ENCODE results near the gene CYP3A7. TPM values are rescaled to one million over a fixed set of nuclear protein-coding genes. Genes with fewer than 3 reads are reported as not detected.
"Not testable (repeated sequence)": the region's sequence is repeated elsewhere in the genome, so short reads cannot be mapped to it uniquely, and the experiment has no call there.

CYP3A7 gene
- total RNA-seq, 1 experiment from 2014 or later = not detected

- intact Hi-C loops (cut with micrococcal nuclease) = no loop called here
- Mint-ChIP-seq H3K4me1 (ENCODE audit: insufficient read depth, unreplicated experiment) (peaks cover 12% of the 10 kb centered on the region), H3K27me3 (ENCODE audit: insufficient read depth, unreplicated experiment) (no peaks in the 10 kb centered on the region), H3K9me3 (ENCODE audit: unreplicated experiment) (no peaks in the 10 kb centered on the region), H3K36me3 (ENCODE audit: insufficient read depth, unreplicated experiment) (no peaks in the 10 kb centered on the region), H3K4me3 (ENCODE audit: unreplicated experiment) (no peak overlapping the region), H3K27ac (ENCODE audit: low read depth, unreplicated experiment) (no peak overlapping the region)
- ChIA-PET POLR2A (interaction anchor here (0.6 to 1.6 kb wide), 7 partner anchors 11 to 210 kb away, joined by 3 to 6 read pairs (median 3); no protein-coding TSS in a partner anchor), CTCF (no interaction called here)
- no TSS peak for BruUV-seq (replicated peaks)
- TF ChIP-seq, protein P1, sequence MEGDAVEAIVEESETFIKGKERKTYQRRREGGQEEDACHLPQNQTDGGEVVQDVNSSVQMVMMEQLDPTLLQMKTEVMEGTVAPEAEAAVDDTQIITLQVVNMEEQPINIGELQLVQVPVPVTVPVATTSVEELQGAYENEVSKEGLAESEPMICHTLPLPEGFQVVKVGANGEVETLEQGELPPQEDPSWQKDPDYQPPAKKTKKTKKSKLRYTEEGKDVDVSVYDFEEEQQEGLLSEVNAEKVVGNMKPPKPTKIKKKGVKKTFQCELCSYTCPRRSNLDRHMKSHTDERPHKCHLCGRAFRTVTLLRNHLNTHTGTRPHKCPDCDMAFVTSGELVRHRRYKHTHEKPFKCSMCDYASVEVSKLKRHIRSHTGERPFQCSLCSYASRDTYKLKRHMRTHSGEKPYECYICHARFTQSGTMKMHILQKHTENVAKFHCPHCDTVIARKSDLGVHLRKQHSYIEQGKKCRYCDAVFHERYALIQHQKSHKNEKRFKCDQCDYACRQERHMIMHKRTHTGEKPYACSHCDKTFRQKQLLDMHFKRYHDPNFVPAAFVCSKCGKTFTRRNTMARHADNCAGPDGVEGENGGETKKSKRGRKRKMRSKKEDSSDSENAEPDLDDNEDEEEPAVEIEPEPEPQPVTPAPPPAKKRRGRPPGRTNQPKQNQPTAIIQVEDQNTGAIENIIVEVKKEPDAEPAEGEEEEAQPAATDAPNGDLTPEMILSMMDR (IDR thresholded peaks at IDR 0.05; ENCODE audit: unreplicated experiment) = no peak
- peak; percentile 36 for DNase-seq (ENCODE audit: unreplicated experiment)
Measured at GRCh38 chr7:99709838-99710578, 25.0 kb downstream of the CYP3A7 start.

GRCh38 chr7:99709260-99709659 lies 25.7 kb downstream of the CYP3A7 start:
- H3K36me3 Mint-ChIP-seq (ENCODE audit: insufficient read depth, unreplicated experiment) = no peaks in the 10 kb centered on the region
- H3K4me3 Mint-ChIP-seq (ENCODE audit: unreplicated experiment) = no peak overlapping the region
- CTCF ChIA-PET = no interaction called here
- TF ChIP-seq, protein P1 (IDR thresholded peaks at IDR 0.05; ENCODE audit: unreplicated experiment) = no peak
- intact Hi-C loops (cut with micrococcal nuclease) = no loop called here
- H3K4me1 Mint-ChIP-seq (ENCODE audit: insufficient read depth, unreplicated experiment) = peaks cover 9% of the 10 kb centered on the region
- no TSS peak for BruUV-seq (replicated peaks)
- no peak for DNase-seq (ENCODE audit: unreplicated experiment)
- H3K27ac Mint-ChIP-seq (ENCODE audit: low read depth, unreplicated experiment) = no peak overlapping the region
- no peaks in the 10 kb centered on the region for H3K27me3 Mint-ChIP-seq (ENCODE audit: insufficient read depth, unreplicated experiment)
- POLR2A ChIA-PET = no interaction called here
- H3K9me3 Mint-ChIP-seq (ENCODE audit: unreplicated experiment) = no peaks in the 10 kb centered on the region

GRCh38 chr7:99707096-99707495 lies 27.9 kb downstream of the CYP3A7 start:
- DNase-seq (ENCODE audit: unreplicated experiment) = no peak
- peaks cover 6% of the 10 kb centered on the region for H3K4me1 Mint-ChIP-seq (ENCODE audit: insufficient read depth, unreplicated experiment)
- no peaks in the 10 kb centered on the region for H3K27me3 Mint-ChIP-seq (ENCODE audit: insufficient read depth, unreplicated experiment)
- CTCF ChIA-PET = no interaction called here
- TF ChIP-seq, protein P1 (IDR thresholded peaks at IDR 0.05; ENCODE audit: unreplicated experiment) = no peak
- no TSS peak for BruUV-seq (replicated peaks)
- no peaks in the 10 kb centered on the region for H3K9me3 Mint-ChIP-seq (ENCODE audit: unreplicated experiment)
- intact Hi-C loops (cut with micrococcal nuclease) = no loop called here
- H3K27ac Mint-ChIP-seq (ENCODE audit: low read depth, unreplicated experiment) = no peak overlapping the region
- peaks cover 7% of the 10 kb centered on the region for H3K36me3 Mint-ChIP-seq (ENCODE audit: insufficient read depth, unreplicated experiment)
- POLR2A ChIA-PET = interaction anchor here (0.5 kb wide), 1 partner anchor 26 kb away, joined by 3 read pairs; no protein-coding TSS in a partner anchor
- no peak overlapping the region for H3K4me3 Mint-ChIP-seq (ENCODE audit: unreplicated experiment)

GRCh38 chr7:99699946-99700345 lies 35.0 kb downstream of the CYP3A7 start:
- no peaks in the 10 kb centered on the region for H3K27me3 Mint-ChIP-seq (ENCODE audit: insufficient read depth, unreplicated experiment)
- TF ChIP-seq, protein P1 (IDR thresholded peaks at IDR 0.05; ENCODE audit: unreplicated experiment) = no peak
- intact Hi-C loops (cut with micrococcal nuclease) = no loop called here
- no peak for DNase-seq (ENCODE audit: unreplicated experiment)
- H3K4me3 Mint-ChIP-seq (ENCODE audit: unreplicated experiment) = no peak overlapping the region
- ChIA-PET CTCF (no interaction called here), POLR2A (interaction anchor here (0.8 to 2.3 kb wide), 6 partner anchors 10 to 65 kb away, joined by 3 to 6 read pairs (median 3); no protein-coding TSS in a partner anchor)
- H3K36me3 Mint-ChIP-seq (ENCODE audit: insufficient read depth, unreplicated experiment) = peaks cover 7% of the 10 kb centered on the region
- H3K9me3 Mint-ChIP-seq (ENCODE audit: unreplicated experiment) = no peaks in the 10 kb centered on the region
- no TSS peak for BruUV-seq (replicated peaks)
- no peak overlapping the region for H3K27ac Mint-ChIP-seq (ENCODE audit: low read depth, unreplicated experiment)
- peaks cover 14% of the 10 kb centered on the region for H3K4me1 Mint-ChIP-seq (ENCODE audit: insufficient read depth, unreplicated experiment)

GRCh38 chr7:99698867-99699730 lies 35.9 kb downstream of the CYP3A7 start:
- H3K4me1 Mint-ChIP-seq (ENCODE audit: insufficient read depth, unreplicated experiment) = peaks cover 14% of the 10 kb centered on the region
- CTCF ChIA-PET; BruUV-seq (replicated peaks); H3K4me3 Mint-ChIP-seq (ENCODE audit: unreplicated experiment); H3K9me3 Mint-ChIP-seq (ENCODE audit: unreplicated experiment); intact Hi-C loops (cut with micrococcal nuclease); H3K36me3 Mint-ChIP-seq (ENCODE audit: insufficient read depth, unreplicated experiment); H3K27me3 Mint-ChIP-seq (ENCODE audit: insufficient read depth, unreplicated experiment): not testable (repeated sequence)
- DNase-seq (ENCODE audit: unreplicated experiment) = peak; percentile 28
- peak overlapping the region; percentile 78 for H3K27ac Mint-ChIP-seq (ENCODE audit: low read depth, unreplicated experiment)
- POLR2A ChIA-PET = interaction anchor here (0.8 to 2.3 kb wide), 7 partner anchors 11 to 64 kb away, joined by 3 to 6 read pairs (median 3); no protein-coding TSS in a partner anchor

All from MCF 10A (cell line).